Esophagus (tissue), 2 donors: Measurements from ENCODE around the gene ZCCHC17. TPM values are rescaled to one million over a fixed set of nuclear protein-coding genes. Genes with fewer than 3 reads are reported as not detected.
A peak's percentile ranks its signal among the peaks of the same experiment; 100 is the strongest.
"Not testable (repeated sequence)": the region's sequence is repeated elsewhere in the genome, so short reads cannot be mapped to it uniquely, and the experiment has no call there.

Experiments used
- H3K27ac ChIP-seq, 2 donors: one replicate each; pipeline ENCODE4 v1.5.1; 2013; ENCODE audit warnings: low read depth in 2 of 2, mild to moderate bottlenecking in 2 of 2, inconsistent platforms in 1 of 2, low read length in 1 of 2, moderate library complexity in 1 of 2
- H3K27me3 ChIP-seq, 2 donors: one replicate each; pipeline ENCODE4 v1.6.1; 2013; ENCODE audit warnings: low read length in 2 of 2, control low read depth in 1 of 2, mild to moderate bottlenecking in 1 of 2; ENCODE audit not compliant: insufficient read depth in 2 of 2, control insufficient read depth in 1 of 2
- H3K36me3 ChIP-seq, 2 donors: one replicate each; pipeline ENCODE4 v1.6.1; 2013; ENCODE audit warnings: low read length in 1 of 2; ENCODE audit not compliant: control insufficient read depth in 2 of 2, insufficient read depth in 2 of 2
- H3K4me1 ChIP-seq, 2 donors: one replicate each; pipeline ENCODE4 v1.6.1; 2013; ENCODE audit warnings: low read length in 1 of 2; ENCODE audit not compliant: control insufficient read depth in 2 of 2, insufficient read depth in 2 of 2
- H3K4me3 ChIP-seq, 2 donors: one replicate each; pipeline ENCODE4 v1.5.1; 2013; ENCODE audit warnings: low read length in 2 of 2, mild to moderate bottlenecking in 2 of 2, low read depth in 1 of 2, moderate library complexity in 1 of 2
- H3K9me3 ChIP-seq, 2 donors: one replicate each; pipeline ENCODE4 v1.6.1; 2013; ENCODE audit warnings: mild to moderate bottlenecking in 2 of 2, low read depth in 1 of 2, low read length in 1 of 2, moderate library complexity in 1 of 2; ENCODE audit not compliant: control insufficient read depth in 2 of 2, insufficient read depth in 1 of 2
- WGBS, 2 donors: extraction: QIAGEN DNeasy Blood & Tissue Kit; methylation state at CpG; one replicate each; pipeline ENCODE4 v1.1.7; 2013; 5-methylcytosine and 5-hydroxymethylcytosine counted together
- polyA plus RNA-seq, 2 donors: library from polyadenylated mRNA; stranded (reverse); fragments of 200-250 nt; gene quantifications; one replicate each; pipeline ENCODE4 v1.2.3, GENCODE V29; 2013
- donor health status: healthy with polysubstance abuse.
- donor health status: Bipolar disorder and iron deficiency.

ZCCHC17 gene
- polyA plus RNA-seq, 2 donors = 16.9 to 20.3 TPM

- no peak overlapping the region for H3K27ac ChIP-seq
- peaks cover 9 to 11% of the 10 kb centered on the region in 2 donors for H3K36me3 ChIP-seq
- WGBS, 2 donors = 35 to 74% methylated on average over 1 of the region's 1 CpG
- no peaks in the 10 kb centered on the region for H3K4me1 ChIP-seq
- H3K27me3 ChIP-seq = no peaks in the 10 kb centered on the region
- H3K9me3 ChIP-seq = no peaks in the 10 kb centered on the region
- no peak overlapping the region for H3K4me3 ChIP-seq
Observed at GRCh38 chr1:31264790-31265386, 31.9 kb upstream of the ZCCHC17 start.

DNA sequence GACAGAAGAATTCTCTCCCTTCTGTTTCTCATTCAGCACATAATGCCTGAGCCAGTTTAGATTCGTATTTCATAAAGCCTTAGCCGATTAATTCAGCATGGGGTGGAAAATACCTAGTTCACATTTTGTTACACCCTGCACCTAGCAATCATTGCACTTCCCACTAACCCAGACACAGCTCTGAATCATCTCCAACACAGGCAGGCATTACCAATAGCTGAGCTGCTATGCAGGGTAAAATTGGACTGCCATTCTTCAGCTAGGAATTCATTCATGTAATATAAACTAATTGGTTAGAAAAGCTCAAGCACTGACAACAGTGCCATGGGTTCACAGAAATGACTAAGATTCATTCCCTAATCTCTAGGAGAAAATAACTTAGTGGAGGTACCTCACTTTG, 30.3 kb upstream of the ZCCHC17 start:
- Histone ChIP-seq H3K4me1 (no peaks in the 10 kb centered on the region), H3K36me3 (peaks cover 6 to 7% of the 10 kb centered on the region in 2 donors), H3K27me3 (no peaks in the 10 kb centered on the region), H3K9me3 (no peaks in the 10 kb centered on the region), H3K4me3 (no peak overlapping the region), H3K27ac (no peak overlapping the region)
- 73 to 88% methylated on average over 2 of the region's 2 CpGs for WGBS, 2 donors

- Histone ChIP-seq H3K4me3 (no peak overlapping the region), H3K9me3 (no peaks in the 10 kb centered on the region), H3K27me3 (no peaks in the 10 kb centered on the region), H3K27ac (no peak overlapping the region), H3K36me3 (peaks cover 0 to 1% of the 10 kb centered on the region in 2 donors), H3K4me1 (no peaks in the 10 kb centered on the region)
- WGBS, 2 donors = 42 to 58% methylated on average over 3 of the region's 3 CpGs
Observed at GRCh38 chr1:31272369-31272768, 24.5 kb upstream of the ZCCHC17 start.

DNA sequence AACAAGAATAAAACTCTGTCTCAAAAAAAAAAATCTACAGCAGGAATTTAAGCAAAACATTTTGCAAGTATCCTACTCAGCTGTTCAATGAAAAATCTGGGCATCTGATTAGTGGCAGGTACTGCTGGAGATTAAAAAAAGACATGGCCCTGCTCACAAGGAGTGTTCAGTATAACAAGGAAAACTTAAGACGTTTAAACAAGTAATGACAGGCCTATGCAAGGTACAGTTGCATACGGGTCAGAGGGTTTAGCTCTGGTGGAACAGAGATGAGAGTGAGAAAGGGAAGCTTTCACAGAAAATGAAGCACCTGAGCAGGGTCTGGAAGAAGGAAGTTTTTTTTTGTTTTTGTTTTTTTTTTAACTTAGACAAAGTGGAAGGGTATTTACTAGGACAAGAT, 23.2 kb upstream of the ZCCHC17 start:
- Histone ChIP-seq H3K9me3 (no peaks in the 10 kb centered on the region), H3K4me1 (no peaks in the 10 kb centered on the region), H3K36me3 (peaks cover 0 to 2% of the 10 kb centered on the region in 2 donors), H3K4me3 (no peak overlapping the region), H3K27me3 (no peaks in the 10 kb centered on the region), H3K27ac (peak overlapping the region in 1 of 2 donors; percentile 4)
- WGBS, 2 donors = 46 to 58% methylated on average over 2 of the region's 2 CpGs

- WGBS, 2 donors = 95% methylated on average over 9 of the region's 9 CpGs
- not testable (repeated sequence) for H3K4me3 ChIP-seq, H3K27ac ChIP-seq, H3K4me1 ChIP-seq, H3K36me3 ChIP-seq, H3K9me3 ChIP-seq, H3K27me3 ChIP-seq
Observed at GRCh38 chr1:31282426-31282825, 14.4 kb upstream of the ZCCHC17 start.

- 93 to 97% methylated on average over 4 of the region's 4 CpGs for WGBS, 2 donors
Observed at GRCh38 chr1:31287791-31288190, 9.0 kb upstream of the ZCCHC17 start.

DNA sequence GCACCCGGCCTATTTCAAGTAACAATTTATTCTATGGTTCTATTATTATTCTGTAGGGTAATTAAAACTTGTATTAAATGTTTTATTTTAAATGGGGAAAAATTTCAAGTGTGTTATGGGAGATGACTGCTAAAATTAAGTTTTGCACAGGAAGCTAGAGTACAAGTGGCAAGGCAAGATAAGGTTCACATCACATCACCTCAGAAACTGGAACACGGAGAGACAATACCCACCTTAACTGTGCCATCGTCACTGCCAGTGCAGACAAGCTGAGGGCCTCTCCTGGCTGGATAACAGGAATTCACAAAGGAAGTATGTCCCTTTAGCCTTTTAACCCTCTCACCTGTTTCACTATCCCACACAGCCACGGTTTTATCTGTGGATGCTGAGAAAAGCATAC, 7.8 kb upstream of the ZCCHC17 start:
- no peaks in the 10 kb centered on the region for H3K9me3 ChIP-seq
- H3K4me1 ChIP-seq = no peaks in the 10 kb centered on the region
- H3K36me3 ChIP-seq = peaks cover 11% of the 10 kb centered on the region in 2 donors
- 82 to 83% methylated on average over 4 of the region's 4 CpGs for WGBS, 2 donors
- H3K4me3 ChIP-seq = no peak overlapping the region
- H3K27ac ChIP-seq = no peak overlapping the region
- no peaks in the 10 kb centered on the region for H3K27me3 ChIP-seq

More at GRCh38 chr1:31287791-31288190, 9.0 kb upstream of the ZCCHC17 start:
- not testable (repeated sequence) for H3K9me3 ChIP-seq, H3K27ac ChIP-seq, H3K27me3 ChIP-seq, H3K4me1 ChIP-seq, H3K4me3 ChIP-seq
- H3K36me3 ChIP-seq = peaks cover 11% of the 10 kb centered on the region in 2 donors

GRCh38 chr1:31295874-31296485, 852 bp upstream of the ZCCHC17 start:
- Histone ChIP-seq H3K4me1 (peaks cover 0 to 3% of the 10 kb centered on the region in 2 donors), H3K4me3 (peak overlapping the region; percentile 93 to 96), H3K27me3 (no peaks in the 10 kb centered on the region), H3K36me3 (peaks cover 2 to 6% of the 10 kb centered on the region in 2 donors), H3K27ac (peak overlapping the region; percentile 90 to 97), H3K9me3 (no peaks in the 10 kb centered on the region)
- 10 to 14% methylated on average over 17 of the region's 17 CpGs for WGBS, 2 donors

GRCh38 chr1:31297277-31298247, 730 bp downstream of the ZCCHC17 start:
- WGBS, 2 donors = 3 to 4% methylated on average over 22 to 23 of the region's 23 CpGs
- Histone ChIP-seq H3K27me3 (no peaks in the 10 kb centered on the region), H3K27ac (peak overlapping the region; percentile 94 to 96), H3K9me3 (no peaks in the 10 kb centered on the region), H3K4me3 (peak overlapping the region; percentile 79 to 96), H3K36me3 (no peaks in the 10 kb centered on the region), H3K4me1 (peaks cover 0 to 3% of the 10 kb centered on the region in 2 donors)
